Parathyroid adenoma (tissue), 2 donors: ENCODE data around the gene GRAMD2B.

Experiments
- H2AFZ ChIP-seq: fragments of 300-600 bp; sonication (generic); one replicate; pipeline ENCODE4 v1.7.0; 2017; ENCODE audit warnings: antibody characterized with exemption, mild to moderate bottlenecking
- H3K27ac ChIP-seq: fragments of 300-600 bp; sonication (generic); one replicate; pipeline ENCODE4 v1.7.0; 2017
- H3K27me3 ChIP-seq: fragments of 300-600 bp; sonication (generic); one replicate; pipeline ENCODE4 v1.7.0; 2017; ENCODE audit warnings: low read length; ENCODE audit not compliant: control insufficient read depth, insufficient read depth
- H3K36me3 ChIP-seq: fragments of 300-600 bp; sonication (generic); one replicate; pipeline ENCODE4 v1.7.0; 2017; ENCODE audit warnings: low read length; ENCODE audit not compliant: control insufficient read depth, insufficient read depth
- H3K4me1 ChIP-seq: fragments of 300-600 bp; sonication (generic); one replicate; pipeline ENCODE4 v1.7.0; 2017; ENCODE audit warnings: control low read depth
- H3K4me2 ChIP-seq: fragments of 300-600 bp; sonication (generic); one replicate; pipeline ENCODE4 v1.7.0; 2017; ENCODE audit warnings: low read length
- H3K4me3 ChIP-seq: fragments of 300-600 bp; sonication (generic); one replicate; pipeline ENCODE4 v1.7.0; 2017; ENCODE audit warnings: low read depth, low read length
- H3K79me2 ChIP-seq: fragments of 300-600 bp; sonication (generic); one replicate; pipeline ENCODE4 v1.7.0; 2017; ENCODE audit warnings: control low read depth
- H3K9ac ChIP-seq: fragments of 300-600 bp; sonication (generic); one replicate; pipeline ENCODE4 v1.7.0; 2017; ENCODE audit warnings: mild to moderate bottlenecking
- H3K9me3 ChIP-seq: fragments of 300-600 bp; sonication (generic); one replicate; pipeline ENCODE4 v1.7.0; 2017; ENCODE audit warnings: low read length; ENCODE audit not compliant: control insufficient read depth
- TF ChIP-seq, protein P1 (sequence below): fragments of 300-600 bp; sonication (generic); IDR thresholded peaks from one replicate; pipeline ENCODE4 v1.7.0; 2017; ENCODE audit warnings: antibody characterized with exemption, mild to moderate bottlenecking
- donor health status: primary hyperparathyroidism.

GRAMD2B gene

DNA sequence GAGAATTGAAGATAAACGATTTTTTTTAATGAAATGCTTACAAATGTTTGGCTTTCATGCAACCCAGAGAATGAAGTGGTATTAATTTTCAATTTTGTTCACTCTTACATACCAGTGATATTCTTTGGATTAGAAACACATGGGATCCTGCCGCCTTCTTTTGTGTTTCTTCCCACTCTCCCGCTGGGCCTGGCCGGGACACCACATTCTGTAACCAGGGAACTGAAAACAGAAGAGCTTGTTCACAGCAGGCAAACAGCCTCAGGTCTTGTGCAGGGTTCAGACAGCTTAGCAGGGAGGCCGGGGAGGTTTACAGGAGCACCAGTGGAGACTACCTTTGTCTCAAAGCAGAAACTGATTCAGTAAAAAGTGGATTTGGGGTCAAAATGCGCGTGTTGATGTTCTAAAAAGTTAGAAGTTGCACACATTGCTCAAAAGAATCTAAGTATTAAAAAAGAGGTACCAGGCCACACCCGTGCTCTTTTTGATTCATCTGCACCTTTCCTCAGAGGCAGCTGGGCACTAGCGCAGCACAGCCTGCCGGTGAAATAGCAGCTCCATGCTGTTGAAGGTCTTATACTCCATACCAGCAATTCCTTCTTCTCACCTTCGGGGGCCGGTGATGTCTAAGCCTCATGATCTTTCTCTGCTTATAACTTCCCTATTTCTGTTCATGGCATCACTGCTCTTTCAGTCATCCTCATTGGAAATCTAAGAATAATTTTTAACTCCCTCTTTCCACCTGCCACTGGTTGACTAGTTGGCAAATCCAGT lies 67.1 kb downstream of the GRAMD2B start:
- no peak overlapping the region for H3K4me3 ChIP-seq
- H3K9ac ChIP-seq: no peak overlapping the region
- no peak overlapping the region for H2AFZ ChIP-seq
- no peaks in the 10 kb centered on the region for H3K27me3 ChIP-seq
- TF ChIP-seq, protein P1, sequence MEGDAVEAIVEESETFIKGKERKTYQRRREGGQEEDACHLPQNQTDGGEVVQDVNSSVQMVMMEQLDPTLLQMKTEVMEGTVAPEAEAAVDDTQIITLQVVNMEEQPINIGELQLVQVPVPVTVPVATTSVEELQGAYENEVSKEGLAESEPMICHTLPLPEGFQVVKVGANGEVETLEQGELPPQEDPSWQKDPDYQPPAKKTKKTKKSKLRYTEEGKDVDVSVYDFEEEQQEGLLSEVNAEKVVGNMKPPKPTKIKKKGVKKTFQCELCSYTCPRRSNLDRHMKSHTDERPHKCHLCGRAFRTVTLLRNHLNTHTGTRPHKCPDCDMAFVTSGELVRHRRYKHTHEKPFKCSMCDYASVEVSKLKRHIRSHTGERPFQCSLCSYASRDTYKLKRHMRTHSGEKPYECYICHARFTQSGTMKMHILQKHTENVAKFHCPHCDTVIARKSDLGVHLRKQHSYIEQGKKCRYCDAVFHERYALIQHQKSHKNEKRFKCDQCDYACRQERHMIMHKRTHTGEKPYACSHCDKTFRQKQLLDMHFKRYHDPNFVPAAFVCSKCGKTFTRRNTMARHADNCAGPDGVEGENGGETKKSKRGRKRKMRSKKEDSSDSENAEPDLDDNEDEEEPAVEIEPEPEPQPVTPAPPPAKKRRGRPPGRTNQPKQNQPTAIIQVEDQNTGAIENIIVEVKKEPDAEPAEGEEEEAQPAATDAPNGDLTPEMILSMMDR: no peak
- H3K79me2 ChIP-seq: no peaks in the 10 kb centered on the region
- H3K27ac ChIP-seq: no peak overlapping the region
- H3K9me3 ChIP-seq: no peaks in the 10 kb centered on the region
- no peaks in the 10 kb centered on the region for H3K4me1 ChIP-seq
- no peaks in the 10 kb centered on the region for H3K36me3 ChIP-seq
- H3K4me2 ChIP-seq: no peak overlapping the region

DNA sequence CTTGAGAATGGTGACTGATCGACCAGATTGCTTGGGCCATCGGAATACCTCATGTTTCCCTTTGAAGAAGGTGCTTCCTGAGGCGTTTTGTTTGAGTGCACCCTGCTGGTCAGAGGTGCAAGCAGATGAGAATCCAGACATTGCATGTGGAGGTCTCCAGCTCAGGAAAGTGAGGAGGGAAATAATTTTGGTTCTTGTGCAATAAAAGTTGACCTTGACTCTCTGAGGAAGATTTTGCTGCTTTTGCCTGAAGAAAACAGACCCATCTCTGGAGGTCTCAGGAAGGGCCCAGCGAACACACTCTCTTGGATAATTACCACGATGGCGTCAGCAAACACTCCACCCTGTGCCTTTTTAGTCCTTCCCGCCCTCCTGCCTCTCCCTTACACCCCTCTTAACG lies 69.7 kb downstream of the GRAMD2B start:
- H2AFZ ChIP-seq: no peak overlapping the region

DNA sequence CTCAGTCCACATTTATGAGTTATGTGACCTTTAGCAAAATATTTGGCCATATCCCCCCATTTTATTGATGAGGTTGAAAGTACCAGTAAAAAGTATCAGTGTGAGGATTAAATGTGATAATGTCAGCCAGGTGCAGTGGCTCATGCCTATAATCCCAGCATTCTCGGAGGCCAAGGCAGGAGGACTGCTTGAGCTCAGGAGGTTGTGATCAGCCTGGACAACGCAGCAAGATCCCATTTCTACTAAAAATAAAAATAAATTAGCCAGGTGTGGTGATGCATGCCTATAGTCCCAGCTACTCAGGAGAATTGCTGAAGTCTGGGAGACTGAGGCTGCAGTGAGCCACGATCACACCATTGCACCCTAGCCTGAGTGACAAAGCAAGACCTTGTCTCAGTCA lies 71.2 kb downstream of the GRAMD2B start:
- Histone ChIP-seq H3K27ac (no peak overlapping the region), H3K36me3 (no peaks in the 10 kb centered on the region), H3K4me2 (no peak overlapping the region)

More for the DNA sequence above, 69.7 kb downstream of the GRAMD2B start:
- Histone ChIP-seq H3K4me1 (no peaks in the 10 kb centered on the region), H3K4me3 (no peak overlapping the region), H3K9ac (no peak overlapping the region), H3K27me3 (no peaks in the 10 kb centered on the region), H3K9me3 (no peaks in the 10 kb centered on the region), H3K27ac (no peak overlapping the region), H3K79me2 (no peaks in the 10 kb centered on the region), H3K4me2 (no peak overlapping the region), H3K36me3 (no peaks in the 10 kb centered on the region)
- TF ChIP-seq, protein P1: no peak

DNA sequence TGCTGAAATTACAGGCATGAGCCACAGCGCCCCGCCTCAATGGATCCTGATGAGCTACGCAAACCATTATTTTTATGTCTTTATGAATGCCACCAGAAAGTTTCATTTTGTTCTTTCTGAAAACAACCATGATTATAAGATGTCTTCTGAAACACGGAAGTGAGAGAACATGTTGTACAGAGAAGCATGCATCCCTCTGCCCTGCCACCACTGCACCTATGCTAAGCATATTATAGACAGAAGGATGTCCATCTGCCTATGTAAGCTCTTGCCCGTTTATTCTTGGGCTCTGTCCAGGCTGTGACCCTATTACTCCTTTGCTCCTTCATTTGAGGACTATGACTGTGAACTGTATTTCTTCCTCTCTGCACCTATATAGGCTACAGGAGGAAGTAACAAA lies 74.3 kb downstream of the GRAMD2B start:
- Histone ChIP-seq H3K27me3 (no peaks in the 10 kb centered on the region), H3K9ac (no peak overlapping the region), H3K79me2 (no peaks in the 10 kb centered on the region), H3K9me3 (no peaks in the 10 kb centered on the region), H2AFZ (no peak overlapping the region), H3K4me3 (no peak overlapping the region), H3K4me1 (no peaks in the 10 kb centered on the region), H3K27ac (no peak overlapping the region), H3K36me3 (no peaks in the 10 kb centered on the region), H3K4me2 (no peak overlapping the region)
- TF ChIP-seq, protein P1: no peak

More for the DNA sequence above, 71.2 kb downstream of the GRAMD2B start:
- Histone ChIP-seq H2AFZ (no peak overlapping the region), H3K9ac (no peak overlapping the region), H3K9me3 (no peaks in the 10 kb centered on the region), H3K79me2 (no peaks in the 10 kb centered on the region), H3K4me1 (no peaks in the 10 kb centered on the region), H3K27me3 (no peaks in the 10 kb centered on the region), H3K4me3 (no peak overlapping the region)
- TF ChIP-seq, protein P1: no peak

DNA sequence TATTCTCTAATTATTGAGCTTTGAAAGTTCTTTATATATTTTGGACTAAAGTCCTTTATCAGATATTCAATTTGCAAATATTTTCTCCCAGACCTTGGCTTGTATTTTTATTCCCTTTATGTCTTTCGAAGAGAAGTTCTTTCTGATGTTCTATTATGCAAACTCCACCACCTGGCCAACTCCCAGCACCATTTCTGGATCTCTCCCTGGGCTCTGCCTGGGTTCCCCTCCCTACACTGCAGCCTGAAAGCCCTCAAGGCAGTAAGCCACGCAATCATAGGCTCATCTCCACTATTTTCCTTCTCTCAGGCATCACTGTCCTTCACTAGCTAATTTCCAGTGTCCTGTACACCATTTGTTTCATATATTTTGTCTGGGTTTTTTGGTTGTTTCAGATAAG lies 76.1 kb downstream of the GRAMD2B start:
- Histone ChIP-seq H3K4me2 (no peak overlapping the region), H3K9ac (no peak overlapping the region), H3K4me1 (no peaks in the 10 kb centered on the region), H3K9me3 (no peaks in the 10 kb centered on the region), H3K36me3 (no peaks in the 10 kb centered on the region), H3K27me3 (no peaks in the 10 kb centered on the region), H3K79me2 (no peaks in the 10 kb centered on the region), H3K4me3 (no peak overlapping the region), H3K27ac (no peak overlapping the region), H2AFZ (no peak overlapping the region)
- TF ChIP-seq, protein P1: no peak
